ENCODE data around the gene S100A4. TPM values are rescaled to one million over a fixed set of nuclear protein-coding genes. Genes with fewer than 3 reads are reported as not detected.
"Not testable (repeated sequence)": the region's sequence is repeated elsewhere in the genome, so short reads cannot be mapped to it uniquely, and the experiment has no call there.

Gene S100A4
- total RNA-seq, 2 experiments from 2014 or later = 628 to 665 TPM

GRCh38 chr1:153532769-153533599 is 12.6 kb downstream of the S100A4 start:
- ATAC-seq (peak; percentile 29), DNase-seq (peak; percentile 86)
- H3K27me3 Mint-ChIP-seq (ENCODE audit: low read depth) = no peaks in the 10 kb centered on the region
- peaks cover 33% of the 10 kb centered on the region for H3K36me3 Mint-ChIP-seq (ENCODE audit: low read depth)
- POLR2A ChIA-PET = interaction anchor here (0.9 to 4.2 kb wide), 14 partner anchors 8 to 1769 kb away, joined by 3 to 89 read pairs (median 4); partner anchors contain the start of genes CHTOP, ILF2, S100A4 and S100A5
- H3K4me3 Mint-ChIP-seq = peak overlapping the region; percentile 98
- H3K9me3 Mint-ChIP-seq (ENCODE audit: insufficient read depth) = no peaks in the 10 kb centered on the region
- CTCF ChIA-PET = interaction anchor here (0.8 to 8.3 kb wide), 30 partner anchors 8 to 238 kb away, joined by 3 to 245 read pairs (median 6); partner anchors contain the start of genes CHTOP, ILF2, S100A1 and S100A13
- peak overlapping the region; percentile 90 for H3K27ac Mint-ChIP-seq
- peaks cover 63% of the 10 kb centered on the region for H3K4me1 Mint-ChIP-seq (ENCODE audit: low read depth)

- Mint-ChIP-seq H3K36me3 (ENCODE audit: low read depth) (peaks cover 33% of the 10 kb centered on the region), H3K27ac (peak overlapping the region; percentile 90), H3K27me3 (ENCODE audit: low read depth) (no peaks in the 10 kb centered on the region), H3K9me3 (ENCODE audit: insufficient read depth) (no peaks in the 10 kb centered on the region), H3K4me3 (peak overlapping the region; percentile 98), H3K4me1 (ENCODE audit: low read depth) (peaks cover 55% of the 10 kb centered on the region)
- DNase-seq = peak; percentile 70
- CTCF ChIA-PET = interaction anchor here (0.8 to 8.3 kb wide), 28 partner anchors 9 to 239 kb away, joined by 3 to 245 read pairs (median 6); partner anchors contain the start of genes ILF2, S100A1, S100A13 and S100A14
- POLR2A ChIA-PET = interaction anchor here (1.0 to 2.8 kb wide), 13 partner anchors 9 to 138 kb away, joined by 3 to 19 read pairs (median 4); partner anchors contain the start of genes CHTOP, ILF2, S100A4 and S100A5
- ATAC-seq = peak; percentile 38
Observed at GRCh38 chr1:153532181-153532580, 13.4 kb downstream of the S100A4 start.

GRCh38 chr1:153531638-153532037 is 14.0 kb downstream of the S100A4 start:
- peak; percentile 19 for DNase-seq
- Mint-ChIP-seq H3K4me3 (no peak overlapping the region), H3K9me3 (ENCODE audit: insufficient read depth) (no peaks in the 10 kb centered on the region), H3K4me1 (ENCODE audit: low read depth) (peaks cover 49% of the 10 kb centered on the region), H3K36me3 (ENCODE audit: low read depth) (peaks cover 31% of the 10 kb centered on the region), H3K27me3 (ENCODE audit: low read depth) (no peaks in the 10 kb centered on the region), H3K27ac (peak overlapping the region; percentile 80)
- ChIA-PET POLR2A (interaction anchor here (1.0 to 2.8 kb wide), 12 partner anchors 9 to 128 kb away, joined by 3 to 19 read pairs (median 4); partner anchors contain the start of genes CHTOP, S100A4 and S100A5), CTCF (interaction anchor here (0.9 to 8.3 kb wide), 21 partner anchors 8 to 240 kb away, joined by 3 to 245 read pairs (median 9); partner anchors contain the start of genes S100A14, S100A16, S100A2 and S100A3)
- no peak for ATAC-seq

- Mint-ChIP-seq H3K9me3 (ENCODE audit: insufficient read depth) (no peaks in the 10 kb centered on the region), H3K27me3 (ENCODE audit: low read depth) (no peaks in the 10 kb centered on the region), H3K4me1 (ENCODE audit: low read depth) (peaks cover 23% of the 10 kb centered on the region), H3K27ac (no peak overlapping the region), H3K36me3 (ENCODE audit: low read depth) (peaks cover 6% of the 10 kb centered on the region), H3K4me3 (no peak overlapping the region)
- no peak for DNase-seq
- POLR2A ChIA-PET = no interaction called here
- no peak for ATAC-seq
- CTCF ChIA-PET = interaction anchor here (4.4 to 6.2 kb wide), 2 partner anchors 17 to 41 kb away, joined by 20 to 48 read pairs; no protein-coding TSS in a partner anchor
Observed at GRCh38 chr1:153527683-153528040, 17.9 kb downstream of the S100A4 start.

GRCh38 chr1:153527023-153527682 is 18.5 kb downstream of the S100A4 start:
- Mint-ChIP-seq H3K4me1 (ENCODE audit: low read depth) (peaks cover 23% of the 10 kb centered on the region), H3K27me3 (ENCODE audit: low read depth) (no peaks in the 10 kb centered on the region), H3K4me3 (no peak overlapping the region), H3K27ac (no peak overlapping the region), H3K9me3 (ENCODE audit: insufficient read depth) (no peaks in the 10 kb centered on the region), H3K36me3 (ENCODE audit: low read depth) (peaks cover 5% of the 10 kb centered on the region)
- ChIA-PET CTCF (interaction anchor here (0.7 to 6.2 kb wide), 3 partner anchors 17 to 607 kb away, joined by 3 to 48 read pairs (median 20); no protein-coding TSS in a partner anchor), POLR2A (no interaction called here)
- DNase-seq (no peak), ATAC-seq (no peak)

GRCh38 chr1:153526132-153526543 is 19.5 kb downstream of the S100A4 start:
- POLR2A ChIA-PET = no interaction called here
- Mint-ChIP-seq H3K4me3 (no peak overlapping the region), H3K4me1 (ENCODE audit: low read depth) (peaks cover 16% of the 10 kb centered on the region), H3K27ac (no peak overlapping the region), H3K9me3 (ENCODE audit: insufficient read depth) (no peaks in the 10 kb centered on the region), H3K27me3 (ENCODE audit: low read depth) (no peaks in the 10 kb centered on the region), H3K36me3 (ENCODE audit: low read depth) (peaks cover 5% of the 10 kb centered on the region)
- ATAC-seq (no peak), DNase-seq (no peak)
- CTCF ChIA-PET = interaction anchor here (1.0 to 6.2 kb wide), 5 partner anchors 16 to 46 kb away, joined by 3 to 48 read pairs (median 5); partner anchors contain the start of gene S100A4

- ATAC-seq (no peak), DNase-seq (no peak)
- POLR2A ChIA-PET = interaction anchor here (0.6 to 0.8 kb wide), 2 partner anchors 25 to 179 kb away, joined by 3 read pairs; no protein-coding TSS in a partner anchor
- H3K27me3 Mint-ChIP-seq (ENCODE audit: low read depth) = no peaks in the 10 kb centered on the region
- H3K36me3 Mint-ChIP-seq (ENCODE audit: low read depth) = peaks cover 3% of the 10 kb centered on the region
- H3K4me3 Mint-ChIP-seq = no peak overlapping the region
- no peaks in the 10 kb centered on the region for H3K9me3 Mint-ChIP-seq (ENCODE audit: insufficient read depth)
- CTCF ChIA-PET = interaction anchor here (1.0 to 6.2 kb wide), 5 partner anchors 15 to 47 kb away, joined by 3 to 48 read pairs (median 5); partner anchors contain the start of gene S100A4
- peaks cover 17% of the 10 kb centered on the region for H3K4me1 Mint-ChIP-seq (ENCODE audit: low read depth)
- no peak overlapping the region for H3K27ac Mint-ChIP-seq
Observed at GRCh38 chr1:153525088-153525728, 20.4 kb downstream of the S100A4 start.

- H3K4me1 Mint-ChIP-seq (ENCODE audit: low read depth) = peaks cover 22% of the 10 kb centered on the region
- H3K36me3 Mint-ChIP-seq (ENCODE audit: low read depth); H3K9me3 Mint-ChIP-seq (ENCODE audit: insufficient read depth); ATAC-seq; H3K27me3 Mint-ChIP-seq (ENCODE audit: low read depth); H3K4me3 Mint-ChIP-seq; DNase-seq: not testable (repeated sequence)
- peak overlapping the region; percentile 76 for H3K27ac Mint-ChIP-seq
- POLR2A ChIA-PET = interaction anchor here (0.8 to 1.4 kb wide), 3 partner anchors 9 to 23 kb away, joined by 3 to 4 read pairs (median 3); partner anchors contain the start of gene S100A6
- CTCF ChIA-PET = interaction anchor here (1.2 to 6.2 kb wide), 6 partner anchors 10 to 46 kb away, joined by 3 to 48 read pairs (median 6); partner anchors contain the start of genes S100A4 and S100A5
Observed at GRCh38 chr1:153522353-153523048, 23.1 kb downstream of the S100A4 start.

- peaks cover 22% of the 10 kb centered on the region for H3K4me1 Mint-ChIP-seq (ENCODE audit: low read depth)
- not testable (repeated sequence) for DNase-seq; H3K4me3 Mint-ChIP-seq; H3K36me3 Mint-ChIP-seq (ENCODE audit: low read depth); H3K9me3 Mint-ChIP-seq (ENCODE audit: insufficient read depth); H3K27ac Mint-ChIP-seq; ATAC-seq; H3K27me3 Mint-ChIP-seq (ENCODE audit: low read depth)
- ChIA-PET POLR2A (interaction anchor here (1.2 to 1.4 kb wide), 2 partner anchors 10 to 23 kb away, joined by 3 to 4 read pairs; no protein-coding TSS in a partner anchor), CTCF (interaction anchor here (1.2 to 6.2 kb wide), 11 partner anchors 11 to 50 kb away, joined by 3 to 48 read pairs (median 8); partner anchors contain the start of genes S100A4 and S100A5)
Observed at GRCh38 chr1:153521808-153522207, 23.8 kb downstream of the S100A4 start.

- CTCF ChIA-PET = interaction anchor here (1.0 to 3.5 kb wide), 10 partner anchors 10 to 51 kb away, joined by 3 to 35 read pairs (median 8); partner anchors contain the start of genes S100A4 and S100A6
- Mint-ChIP-seq H3K27me3 (ENCODE audit: low read depth) (peaks cover 3% of the 10 kb centered on the region), H3K27ac (no peak overlapping the region), H3K4me1 (ENCODE audit: low read depth) (peaks cover 23% of the 10 kb centered on the region), H3K36me3 (ENCODE audit: low read depth) (peaks cover 3% of the 10 kb centered on the region), H3K4me3 (no peak overlapping the region), H3K9me3 (ENCODE audit: insufficient read depth) (no peaks in the 10 kb centered on the region)
- no peak for DNase-seq
- no peak for ATAC-seq
- POLR2A ChIA-PET = interaction anchor here (0.7 to 1.1 kb wide), 4 partner anchors 11 to 470 kb away, joined by 3 to 4 read pairs (median 3); partner anchors contain the start of genes RPS27 and S100A6
Observed at GRCh38 chr1:153520818-153521476, 24.7 kb downstream of the S100A4 start.
